ENCODE measurements around the gene CNTN1. TPM values are rescaled to one million over a fixed set of nuclear protein-coding genes. Genes with fewer than 3 reads are reported as not detected.

CNTN1 gene
- polyA plus RNA-seq, 1 of the 3 experiments (the other 2 are of a cell fraction) = 0.13 TPM

GRCh38 chr12:40854604-40855003 lies 162.4 kb downstream of the CNTN1 start (continued):
- TF ChIP-seq FOXM1 (IDR thresholded peaks at IDR 0.05; ENCODE audit: low read depth) (no peak), SIN3A (IDR thresholded peaks at IDR 0.05; ENCODE audit: borderline replicate concordance, low read depth, low read length) (no peak), RCOR1 (IDR thresholded peaks at IDR 0.05; ENCODE audit: low read length) (no peak), RAD21 (IDR thresholded peaks at IDR 0.05; ENCODE audit: low read length) (no peak), FOXJ3 (CRISPR knock-in tag; IDR thresholded peaks at IDR 0.05) (no peak), REST (IDR thresholded peaks at IDR 0.05; ENCODE audit: low read depth, low read length) (no peak), TAF1 (IDR thresholded peaks at IDR 0.05; ENCODE audit: borderline replicate concordance, low read depth, low read length) (no peak)

GRCh38 chr12:40864891-40865290 lies 172.7 kb downstream of the CNTN1 start:
- no peak for DNase-seq
- Histone ChIP-seq H3K36me3 (replicated peaks in 1 of 2; ENCODE audit: control insufficient read depth in 1 of 2, insufficient read depth in 2 of 2, low read length in 1 of 2) (no peaks in the 10 kb centered on the region), H3K27me3 (ENCODE audit: insufficient read depth) (no peaks in the 10 kb centered on the region), H3K9ac (no peak overlapping the region), H3F3A (replicated peaks; ENCODE audit: insufficient read depth) (no peaks in the 10 kb centered on the region), H3K9me3 (no peaks in the 10 kb centered on the region), H3K79me2 (ENCODE audit: insufficient read depth) (no peaks in the 10 kb centered on the region), H3K4me2 (no peak overlapping the region), H3K9me2 (no peaks in the 10 kb centered on the region), H2AFZ (ENCODE audit: low read depth) (no peak overlapping the region), H4K20me1 (ENCODE audit: insufficient read depth) (no peaks in the 10 kb centered on the region), H3K27ac (ENCODE audit: low read depth in 2 of 2, low read length in 1 of 2) (no peak overlapping the region), H3K4me1 (ENCODE audit: control insufficient read depth in 1 of 2, insufficient read depth in 2 of 2, low read depth in 1 of 2, low read length in 1 of 2) (no peaks in the 10 kb centered on the region), H3K4me3 (ENCODE audit: low read depth in 2 of 2, low read length in 1 of 2) (no peak overlapping the region)
- ChIA-PET POLR2A (no interaction called here), CTCF (interaction anchor here (0.6 kb wide), 1 partner anchor 279 kb away, joined by 3 read pairs; no protein-coding TSS in a partner anchor)
- TF ChIP-seq ZBTB33 (IDR thresholded peaks at IDR 0.05; ENCODE audit: borderline replicate concordance, low read depth) (no peak), RAD21 (IDR thresholded peaks at IDR 0.05; ENCODE audit: low read length) (no peak), USF2 (IDR thresholded peaks at IDR 0.05; ENCODE audit: borderline replicate concordance, low read depth, low read length) (no peak), RFX5 (IDR thresholded peaks at IDR 0.05; ENCODE audit: low read length) (no peak), TAF1 (IDR thresholded peaks at IDR 0.05; ENCODE audit: borderline replicate concordance, low read depth, low read length) (no peak), JUND (IDR thresholded peaks at IDR 0.05) (no peak), MXI1 (IDR thresholded peaks at IDR 0.05; ENCODE audit: low read depth, low read length) (no peak), FOXJ3 (CRISPR knock-in tag; IDR thresholded peaks at IDR 0.05) (no peak), USF1 (IDR thresholded peaks at IDR 0.05; ENCODE audit: borderline replicate concordance, low read depth) (no peak), SMC3 (IDR thresholded peaks at IDR 0.05; ENCODE audit: low read depth, low read length) (no peak), REST (IDR thresholded peaks at IDR 0.05; ENCODE audit: low read depth, low read length) (no peak), MEF2A (IDR thresholded peaks at IDR 0.05; ENCODE audit: borderline replicate concordance, low read depth) (no peak), TCF12 (IDR thresholded peaks at IDR 0.05) (no peak), CHD2 (IDR thresholded peaks at IDR 0.05; ENCODE audit: low read length, partially characterized antibody) (no peak), RXRA (IDR thresholded peaks at IDR 0.05; ENCODE audit: borderline replicate concordance, low read depth) (no peak), NRF1 (IDR thresholded peaks at IDR 0.05; ENCODE audit: low read depth, low read length) (no peak), SIN3A (IDR thresholded peaks at IDR 0.05; ENCODE audit: borderline replicate concordance, low read depth, low read length) (no peak), FOXM1 (IDR thresholded peaks at IDR 0.05; ENCODE audit: low read depth) (no peak)
- 53% methylated on average over 1 of the region's 1 CpG for WGBS (ENCODE audit: low lambda C conversion rate)
